Fibroblast of lung (primary cell): Measurements from ENCODE around the gene ATP10A.

Experiments used
- EZH2 ChIP-seq: IDR thresholded peaks from 2 replicates; pipeline ENCODE4 v1.5.1; 2012; ENCODE audit warnings: low read length, control low read depth, mild to moderate bottlenecking; ENCODE audit errors: missing control alignments
- TF ChIP-seq, protein P1 (sequence below), 2 donors: IDR thresholded peaks in 1 of 2; conservative IDR thresholded peaks in 1 of 2; 1 replicate in 1 of 2; 2 replicates in 1 of 2; pipeline ENCODE4 v1.5.1; 2011 to 2012; ENCODE audit warnings: low read length in 2 of 2, control low read depth in 1 of 2, inconsistent platforms in 1 of 2, low read depth in 1 of 2, mild to moderate bottlenecking in 1 of 2

GRCh38 chr15:25711164-25711563 is 152.0 kb downstream of the ATP10A start:
- TF ChIP-seq, protein P1, sequence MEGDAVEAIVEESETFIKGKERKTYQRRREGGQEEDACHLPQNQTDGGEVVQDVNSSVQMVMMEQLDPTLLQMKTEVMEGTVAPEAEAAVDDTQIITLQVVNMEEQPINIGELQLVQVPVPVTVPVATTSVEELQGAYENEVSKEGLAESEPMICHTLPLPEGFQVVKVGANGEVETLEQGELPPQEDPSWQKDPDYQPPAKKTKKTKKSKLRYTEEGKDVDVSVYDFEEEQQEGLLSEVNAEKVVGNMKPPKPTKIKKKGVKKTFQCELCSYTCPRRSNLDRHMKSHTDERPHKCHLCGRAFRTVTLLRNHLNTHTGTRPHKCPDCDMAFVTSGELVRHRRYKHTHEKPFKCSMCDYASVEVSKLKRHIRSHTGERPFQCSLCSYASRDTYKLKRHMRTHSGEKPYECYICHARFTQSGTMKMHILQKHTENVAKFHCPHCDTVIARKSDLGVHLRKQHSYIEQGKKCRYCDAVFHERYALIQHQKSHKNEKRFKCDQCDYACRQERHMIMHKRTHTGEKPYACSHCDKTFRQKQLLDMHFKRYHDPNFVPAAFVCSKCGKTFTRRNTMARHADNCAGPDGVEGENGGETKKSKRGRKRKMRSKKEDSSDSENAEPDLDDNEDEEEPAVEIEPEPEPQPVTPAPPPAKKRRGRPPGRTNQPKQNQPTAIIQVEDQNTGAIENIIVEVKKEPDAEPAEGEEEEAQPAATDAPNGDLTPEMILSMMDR (conservative IDR thresholded peaks at IDR 0.05 in 1 of 2, IDR thresholded peaks at IDR 0.05 in 1 of 2; ENCODE audit: low read depth in 1 of 2, low read length in 2 of 2), result no peak
- no peak for TF ChIP-seq EZH2
